D721Med (cell line): ENCODE results near the gene RBBP9.
"Not testable (repeated sequence)": the region's sequence is repeated elsewhere in the genome, so short reads cannot be mapped to it uniquely, and the experiment has no call there.

Experiments
- DNase-seq: peaks from one replicate; pipeline ENCODE4 v3.0.0; 2011; ENCODE audit warnings: low spot score; ENCODE audit not compliant: insufficient read length
- FAIRE-seq: peaks from 2 replicates; lab custom pipeline; 2011; peaks lifted over from hg19 to GRCh38; lab: Jason Lieb, UNC
- TF ChIP-seq, protein P1 (sequence below): IDR thresholded peaks from 2 replicates; pipeline ENCODE4 v1.5.1; 2012; ENCODE audit warnings: mild to moderate bottlenecking, control low read depth; ENCODE audit not compliant: insufficient read depth; ENCODE audit errors: missing control alignments

RBBP9 gene

DNA sequence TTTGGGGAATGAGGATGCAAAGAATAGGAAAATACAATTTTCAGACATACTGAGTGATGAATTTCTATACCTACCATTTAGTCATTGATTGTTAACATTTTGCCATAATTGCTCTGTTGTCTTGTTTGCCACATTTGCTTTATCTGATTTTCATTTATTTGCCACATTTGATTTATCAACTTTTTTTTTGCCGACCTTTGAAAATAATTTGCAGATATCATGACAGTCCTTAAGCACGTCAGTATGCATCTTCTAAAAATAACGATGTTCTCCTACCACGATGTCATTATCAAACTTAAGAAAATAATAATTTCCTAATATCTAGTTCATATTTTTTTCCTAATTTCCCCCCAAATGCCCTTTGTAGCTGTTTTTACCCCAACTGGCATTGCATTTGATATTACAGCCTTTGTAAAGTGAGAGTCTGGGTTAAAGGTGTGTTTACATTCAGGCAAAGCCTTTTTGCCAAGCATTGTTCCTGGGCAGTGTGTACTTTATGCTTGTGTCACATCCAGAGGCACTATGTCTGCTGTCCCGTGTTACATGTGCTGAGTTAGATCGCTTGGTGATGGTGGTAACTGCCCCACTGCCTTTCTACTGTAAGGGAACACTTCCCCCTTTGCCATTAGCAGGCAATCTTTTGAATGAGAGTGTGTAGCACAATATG is 37.1 kb upstream of the RBBP9 start:
- TF ChIP-seq, protein P1, sequence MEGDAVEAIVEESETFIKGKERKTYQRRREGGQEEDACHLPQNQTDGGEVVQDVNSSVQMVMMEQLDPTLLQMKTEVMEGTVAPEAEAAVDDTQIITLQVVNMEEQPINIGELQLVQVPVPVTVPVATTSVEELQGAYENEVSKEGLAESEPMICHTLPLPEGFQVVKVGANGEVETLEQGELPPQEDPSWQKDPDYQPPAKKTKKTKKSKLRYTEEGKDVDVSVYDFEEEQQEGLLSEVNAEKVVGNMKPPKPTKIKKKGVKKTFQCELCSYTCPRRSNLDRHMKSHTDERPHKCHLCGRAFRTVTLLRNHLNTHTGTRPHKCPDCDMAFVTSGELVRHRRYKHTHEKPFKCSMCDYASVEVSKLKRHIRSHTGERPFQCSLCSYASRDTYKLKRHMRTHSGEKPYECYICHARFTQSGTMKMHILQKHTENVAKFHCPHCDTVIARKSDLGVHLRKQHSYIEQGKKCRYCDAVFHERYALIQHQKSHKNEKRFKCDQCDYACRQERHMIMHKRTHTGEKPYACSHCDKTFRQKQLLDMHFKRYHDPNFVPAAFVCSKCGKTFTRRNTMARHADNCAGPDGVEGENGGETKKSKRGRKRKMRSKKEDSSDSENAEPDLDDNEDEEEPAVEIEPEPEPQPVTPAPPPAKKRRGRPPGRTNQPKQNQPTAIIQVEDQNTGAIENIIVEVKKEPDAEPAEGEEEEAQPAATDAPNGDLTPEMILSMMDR = no peak
- DNase-seq = no peak
- FAIRE-seq = no peak

DNA sequence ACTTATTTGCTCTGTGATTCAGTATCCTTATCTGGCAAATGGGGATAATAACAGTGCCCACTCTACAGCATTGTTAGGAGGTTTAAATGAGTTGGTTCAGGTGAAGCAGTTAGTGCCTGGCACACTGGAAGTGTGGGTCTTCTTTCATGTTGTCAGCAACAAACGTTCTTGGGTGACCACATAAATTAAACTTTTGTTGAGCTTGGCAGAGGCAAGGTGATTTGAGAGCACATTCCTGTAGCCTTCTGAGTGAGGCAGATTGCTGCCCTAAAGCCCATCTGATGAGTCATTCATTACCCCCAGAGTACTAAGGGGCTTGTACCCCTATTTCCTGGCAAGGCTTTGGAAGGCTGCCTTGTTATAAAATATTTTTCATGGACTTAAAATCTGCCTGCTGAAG is 36.5 kb upstream of the RBBP9 start:
- no peak for DNase-seq
- TF ChIP-seq, protein P1 = no peak
- no peak for FAIRE-seq

DNA sequence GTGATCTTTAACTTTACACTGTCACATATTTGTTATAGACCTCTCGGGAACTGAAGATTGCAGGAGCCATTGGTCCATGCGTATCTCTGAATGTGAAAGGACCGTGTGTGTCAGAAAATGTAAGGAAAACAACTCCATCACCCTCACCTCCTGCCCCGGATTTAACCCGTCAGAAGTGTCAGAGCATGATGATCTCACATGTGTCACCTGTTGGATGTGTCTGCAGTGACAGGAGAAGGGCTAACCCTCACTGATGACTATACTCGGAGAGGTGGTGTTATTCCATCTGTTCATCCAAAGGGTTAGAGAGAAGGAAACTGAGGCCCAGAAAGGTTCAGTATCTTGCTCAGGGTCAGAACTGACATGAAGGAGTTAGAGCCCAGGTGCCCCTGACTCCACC is 35.6 kb upstream of the RBBP9 start:
- TF ChIP-seq, protein P1 = no peak
- DNase-seq = no peak
- FAIRE-seq = no peak

DNA sequence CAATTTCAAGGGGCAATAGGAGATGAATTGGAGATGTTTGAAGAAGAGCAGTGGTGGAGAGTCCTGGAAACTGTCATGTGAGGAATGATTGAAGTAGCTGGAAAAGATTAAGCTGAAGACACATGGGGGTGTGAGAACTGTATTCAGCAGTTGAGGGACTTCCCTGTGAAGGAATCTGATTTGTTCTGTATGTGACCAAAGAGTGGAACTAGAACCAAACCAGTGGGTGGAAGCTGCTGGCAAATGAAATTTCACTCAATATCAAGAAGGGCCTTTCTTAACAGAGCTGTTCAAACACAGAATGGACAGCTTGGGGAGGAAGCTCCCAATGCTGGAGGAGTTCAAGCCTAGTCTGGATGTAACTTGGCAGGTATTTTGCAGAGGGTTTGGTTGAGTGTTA is 32.0 kb upstream of the RBBP9 start:
- DNase-seq (no peak), FAIRE-seq (no peak)
- TF ChIP-seq, protein P1 = no peak

DNA sequence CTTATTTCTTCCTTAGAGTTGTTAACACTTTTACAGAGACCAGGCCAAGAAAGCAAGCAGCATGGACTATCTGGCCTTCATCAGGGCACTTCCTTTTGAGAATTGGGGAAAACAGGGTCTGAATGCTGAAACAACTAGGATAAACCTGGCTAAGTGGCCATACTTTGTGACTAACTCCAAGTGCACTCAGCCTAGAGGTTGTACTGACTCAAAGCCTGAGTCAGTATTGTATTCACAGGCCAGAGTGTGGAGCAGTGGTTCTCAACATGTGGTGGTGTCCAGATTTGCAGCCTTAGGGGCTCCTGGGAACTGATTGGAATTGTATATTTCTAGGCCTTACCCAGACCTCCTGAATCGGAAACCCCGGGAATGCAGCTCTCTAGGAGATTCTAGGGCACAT is 30.8 kb upstream of the RBBP9 start:
- no peak for FAIRE-seq
- TF ChIP-seq, protein P1 = no peak
- DNase-seq = no peak

DNA sequence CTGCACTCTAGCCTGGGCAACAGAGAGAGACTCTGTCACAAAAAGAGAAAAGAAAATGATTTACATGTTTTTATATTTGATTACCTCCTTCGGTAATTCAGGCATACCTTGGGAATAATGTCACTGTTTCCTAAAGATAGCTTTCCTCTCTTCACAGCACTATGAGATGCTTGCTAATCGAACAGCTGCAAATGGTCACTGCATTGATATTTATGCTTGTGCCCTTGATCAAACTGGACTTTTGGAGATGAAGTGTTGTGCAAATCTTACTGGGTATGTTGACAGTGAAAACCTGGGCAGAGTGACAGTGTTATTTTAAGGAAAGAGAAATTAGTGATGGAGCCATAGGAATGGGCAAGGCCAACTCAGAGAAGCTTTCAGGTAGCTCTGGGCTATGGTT is 30.3 kb upstream of the RBBP9 start:
- TF ChIP-seq, protein P1 = no peak
- FAIRE-seq (no peak), DNase-seq (no peak)

DNA sequence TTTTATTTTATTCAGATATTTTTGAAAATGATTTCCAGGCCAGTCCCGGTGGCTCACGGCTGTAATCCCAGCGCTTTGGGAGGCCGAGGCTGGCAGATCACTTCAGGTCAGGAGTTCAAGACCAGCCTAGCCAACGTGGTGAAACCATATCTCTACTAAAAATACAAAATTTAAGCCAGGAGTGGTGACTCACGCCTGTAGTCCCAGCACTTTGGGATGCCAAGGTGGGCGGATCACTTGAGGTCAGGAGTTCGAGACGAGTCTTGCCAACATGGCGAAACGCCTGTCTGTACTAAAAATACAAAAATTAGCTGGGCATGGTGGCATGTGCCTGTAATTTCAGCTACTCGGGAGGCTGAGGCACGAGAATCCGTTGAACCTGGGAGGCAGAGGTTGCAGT is 29.7 kb upstream of the RBBP9 start:
- DNase-seq, FAIRE-seq: not testable (repeated sequence)
